GM21717 (cell line): Measurements from ENCODE around the gene DAGLA.
"Not testable (repeated sequence)": the region's sequence is repeated elsewhere in the genome, so short reads cannot be mapped to it uniquely, and the experiment has no call there.

ENCODE experiments used
- ATAC-seq: cut with Tn5 transposase; IDR thresholded peaks from one replicate; pipeline ENCODE4 v1.9.1; 2021; ENCODE audit warnings: mild to moderate bottlenecking, moderate library complexity; ENCODE audit not compliant: unreplicated experiment

DAGLA gene

GRCh38 chr11:61679893-61680621 is at the start of gene DAGLA:
Gene DAGLA, plus strand, starts transcription at chr11:61680391. Its CDS starts 39,765 bp downstream, at chr11:61720156.
- ATAC-seq = no peak

DNA sequence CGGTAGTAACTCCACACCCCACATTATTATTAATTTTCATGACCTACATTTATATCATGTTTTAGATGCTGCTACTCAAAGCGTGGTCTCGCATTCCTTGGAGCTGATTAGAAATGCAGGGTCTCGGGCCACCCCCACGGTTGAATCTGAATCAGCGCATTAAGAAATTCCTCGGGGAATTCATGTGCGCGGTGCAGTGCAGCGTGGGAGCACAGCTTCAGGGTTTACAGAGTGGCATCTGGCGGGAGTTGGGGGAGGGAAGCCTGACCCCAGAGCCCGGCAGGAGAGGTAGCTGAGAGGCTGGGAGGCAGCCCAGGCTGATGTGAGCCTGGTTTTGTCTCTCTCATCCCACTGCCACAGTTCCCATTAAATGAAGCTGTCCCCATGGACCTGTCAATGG is 48.1 kb upstream of the DAGLA start:
- ATAC-seq = no peak

DNA sequence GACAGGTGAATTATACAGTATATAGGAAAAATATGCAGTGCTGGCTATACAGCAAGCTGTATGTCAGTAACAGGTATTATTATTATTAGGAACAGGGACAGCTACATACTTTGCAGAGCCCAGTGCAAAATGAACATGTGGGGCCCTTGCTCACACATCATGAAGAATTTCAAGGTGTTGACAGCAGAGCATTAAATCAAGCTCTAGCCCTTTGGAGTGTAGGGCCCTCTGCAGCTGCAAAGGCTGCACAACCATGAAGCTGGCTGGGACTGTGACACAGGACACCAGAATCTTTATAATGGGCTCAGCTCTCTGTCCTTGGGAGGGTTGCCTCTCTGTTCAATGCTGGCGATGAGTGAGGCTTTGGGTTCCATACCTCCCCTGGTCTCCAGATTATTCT is 44.9 kb upstream of the DAGLA start:
- ATAC-seq = no peak

DNA sequence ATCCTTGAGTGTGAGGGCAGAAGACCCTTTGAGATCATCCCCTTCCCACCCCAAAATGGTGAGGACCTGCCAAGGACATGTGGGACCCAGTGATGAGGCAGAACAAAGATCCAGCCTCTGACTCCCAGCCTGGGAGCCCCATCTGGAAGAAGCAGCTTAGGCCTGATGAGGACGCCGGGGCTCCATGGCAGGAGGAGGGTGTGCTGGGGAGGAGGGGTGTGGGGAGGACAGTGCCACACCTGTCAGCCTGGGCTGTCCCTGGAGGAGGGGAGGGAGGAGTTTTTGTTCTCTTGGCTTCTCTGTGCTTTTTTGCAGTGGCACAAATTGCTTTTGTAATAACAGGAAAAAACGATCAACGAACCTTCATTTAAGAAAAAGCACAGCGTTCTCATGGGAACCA is 44.4 kb upstream of the DAGLA start:
- ATAC-seq = no peak

DNA sequence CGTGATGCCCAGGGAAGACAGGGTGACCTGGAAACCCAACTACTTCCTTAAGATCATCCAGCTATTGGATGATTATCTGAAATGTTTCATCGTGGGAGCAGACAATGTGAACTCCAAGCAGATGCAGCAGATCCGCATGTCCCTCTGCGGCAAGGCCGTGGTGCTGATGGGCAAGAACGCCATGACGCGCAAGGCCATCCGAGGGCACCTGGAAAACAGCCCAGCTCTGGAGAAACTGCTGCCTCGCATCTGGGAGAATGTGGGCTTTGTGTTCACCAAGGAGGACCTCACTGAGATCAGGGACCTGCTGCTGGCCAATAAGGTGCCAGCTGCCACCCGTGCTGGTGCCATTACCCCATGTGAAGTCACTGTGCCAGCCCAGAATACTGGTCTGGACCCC is 43.5 kb upstream of the DAGLA start:
- ATAC-seq = no peak

GRCh38 chr11:61637277-61637676 is 42.9 kb upstream of the DAGLA start:
- no peak for ATAC-seq

DNA sequence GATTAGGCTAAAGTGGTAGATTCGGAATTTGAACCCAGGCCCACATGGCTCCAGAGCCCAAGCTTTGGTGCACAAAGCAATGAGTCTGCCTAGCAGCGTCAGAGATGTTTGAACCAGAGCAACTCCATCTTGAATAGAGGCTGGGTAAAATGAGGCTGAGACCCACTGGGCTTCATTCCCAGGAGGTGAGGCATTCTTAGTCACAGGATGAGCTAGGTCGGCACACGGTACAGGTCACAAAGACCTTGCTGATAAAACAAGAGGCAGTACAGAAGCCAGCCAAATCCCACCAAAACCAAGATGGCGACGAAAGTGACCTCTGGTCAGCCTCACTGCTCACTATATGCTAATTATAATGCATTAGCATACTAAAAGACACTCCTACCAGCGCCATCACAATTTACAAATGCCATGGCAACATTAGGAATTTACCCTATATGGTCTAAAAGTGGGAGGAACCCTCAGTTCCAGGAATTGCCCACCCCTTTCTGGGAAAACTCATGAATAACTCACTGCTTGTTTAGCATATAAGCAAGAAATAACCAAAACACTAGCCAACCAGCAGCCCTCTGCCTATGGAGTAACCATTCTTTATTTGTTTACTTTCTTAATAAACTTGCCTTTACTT is 40.3 kb upstream of the DAGLA start:
- ATAC-seq = no peak

DNA sequence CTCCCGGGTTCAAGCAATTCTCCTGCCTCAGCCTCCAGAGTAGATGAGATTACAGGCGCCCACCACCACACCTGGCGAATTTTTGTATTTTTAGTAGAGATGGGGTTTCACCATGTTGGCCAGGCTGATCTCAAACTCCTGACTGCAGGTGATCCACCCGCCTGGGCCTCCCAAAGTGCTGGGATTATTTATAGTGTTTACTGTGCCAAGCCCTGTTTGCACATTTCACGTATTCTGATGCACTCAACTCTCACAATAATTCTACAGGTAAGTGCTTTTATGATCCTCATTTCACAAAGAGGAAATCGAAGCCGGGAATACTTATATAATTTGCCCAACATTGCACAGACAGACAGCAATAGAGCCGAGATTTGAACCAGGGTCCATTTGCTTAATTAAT is 38.0 kb upstream of the DAGLA start:
- ATAC-seq = no peak

- no peak for ATAC-seq
Measured at GRCh38 chr11:61645179-61645868, 34.9 kb upstream of the DAGLA start.

GRCh38 chr11:61647529-61647928 is 32.7 kb upstream of the DAGLA start:
- no peak for ATAC-seq

GRCh38 chr11:61650781-61651571 is 29.2 kb upstream of the DAGLA start:
- no peak for ATAC-seq

- ATAC-seq = no peak
Measured at GRCh38 chr11:61652135-61652534, 28.1 kb upstream of the DAGLA start.

- ATAC-seq = no peak
Measured at GRCh38 chr11:61654397-61654829, 25.8 kb upstream of the DAGLA start.

- not testable (repeated sequence) for ATAC-seq
Measured at GRCh38 chr11:61655266-61656159, 24.7 kb upstream of the DAGLA start.

GRCh38 chr11:61656347-61657077 is 23.7 kb upstream of the DAGLA start:
- no peak for ATAC-seq

DNA sequence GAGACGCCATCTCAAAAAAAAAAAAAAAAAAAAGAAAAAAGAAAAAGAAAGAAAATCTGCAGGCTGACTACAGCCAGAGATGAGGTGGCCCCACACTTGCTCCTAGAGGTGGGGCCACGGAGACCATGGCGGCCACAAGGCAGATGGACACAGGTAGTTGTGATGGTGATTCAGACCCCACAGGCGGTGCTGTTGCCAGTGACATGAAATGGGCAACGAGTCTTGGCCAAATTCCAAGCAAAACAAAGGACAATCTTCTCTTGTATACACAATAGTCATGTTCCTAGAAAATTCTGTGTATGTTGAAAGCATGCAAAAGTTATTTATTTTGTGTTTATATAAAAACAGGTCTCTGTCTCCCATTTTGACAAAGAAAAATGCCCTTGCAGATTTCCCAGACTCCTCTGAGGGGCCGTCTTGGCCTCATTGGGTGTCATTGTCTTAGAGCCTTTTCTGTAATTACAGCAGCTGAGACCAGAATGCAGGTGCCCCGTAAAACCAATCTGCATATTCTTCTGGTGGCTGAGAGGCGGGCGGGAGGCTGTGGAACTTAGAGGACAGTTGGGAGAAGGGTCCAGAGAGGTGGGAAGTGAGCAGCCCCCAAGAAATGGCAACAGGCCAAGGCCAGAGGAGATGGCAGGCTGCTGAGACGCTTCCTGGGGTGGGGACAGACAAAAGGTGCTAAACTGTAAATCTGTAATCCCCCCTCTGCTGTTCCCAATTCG is 22.5 kb upstream of the DAGLA start:
- no peak for ATAC-seq

- ATAC-seq = no peak
Measured at GRCh38 chr11:61659413-61660196, 20.6 kb upstream of the DAGLA start.

GRCh38 chr11:61660997-61661396 is 19.2 kb upstream of the DAGLA start:
- not testable (repeated sequence) for ATAC-seq
